GM19025 (cell line): ENCODE data around the gene AP4M1.

Source experiments
- ATAC-seq: cut with Tn5 transposase; IDR thresholded peaks from one replicate; pipeline ENCODE4 v1.9.1; 2021; ENCODE audit warnings: mild to moderate bottlenecking, low read depth, moderate library complexity; ENCODE audit not compliant: unreplicated experiment

AP4M1 gene

GRCh38 chr7:100101016-100101862, at the start of gene AP4M1, which contains the start of gene MCM7:
TSS of gene AP4M1 (plus strand) at chr7:100101643. CDS start at chr7:100101715, 72 bp downstream.
TSS of gene MCM7 (minus strand) at chr7:100101397. CDS start at chr7:100101294, 103 bp downstream.
- ATAC-seq, result peak; percentile 73

GRCh38 chr7:100053215-100053614, 48.2 kb upstream of the AP4M1 start:
- ATAC-seq, result no peak

DNA sequence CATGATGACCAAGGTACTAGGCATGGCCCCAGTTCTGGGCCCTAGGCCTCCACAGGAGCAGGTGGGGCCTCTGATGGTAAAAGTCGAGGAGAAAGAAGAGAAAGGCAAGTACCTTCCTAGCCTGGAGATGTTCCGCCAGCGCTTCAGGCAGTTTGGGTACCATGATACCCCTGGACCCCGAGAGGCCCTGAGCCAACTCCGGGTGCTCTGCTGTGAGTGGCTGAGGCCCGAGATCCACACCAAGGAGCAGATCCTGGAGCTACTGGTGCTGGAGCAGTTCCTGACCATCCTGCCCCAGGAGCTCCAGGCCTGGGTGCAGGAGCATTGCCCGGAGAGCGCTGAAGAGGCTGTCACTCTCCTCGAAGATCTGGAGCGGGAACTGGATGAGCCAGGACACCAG, 44.4 kb upstream of the AP4M1 start:
- ATAC-seq, result no peak

DNA sequence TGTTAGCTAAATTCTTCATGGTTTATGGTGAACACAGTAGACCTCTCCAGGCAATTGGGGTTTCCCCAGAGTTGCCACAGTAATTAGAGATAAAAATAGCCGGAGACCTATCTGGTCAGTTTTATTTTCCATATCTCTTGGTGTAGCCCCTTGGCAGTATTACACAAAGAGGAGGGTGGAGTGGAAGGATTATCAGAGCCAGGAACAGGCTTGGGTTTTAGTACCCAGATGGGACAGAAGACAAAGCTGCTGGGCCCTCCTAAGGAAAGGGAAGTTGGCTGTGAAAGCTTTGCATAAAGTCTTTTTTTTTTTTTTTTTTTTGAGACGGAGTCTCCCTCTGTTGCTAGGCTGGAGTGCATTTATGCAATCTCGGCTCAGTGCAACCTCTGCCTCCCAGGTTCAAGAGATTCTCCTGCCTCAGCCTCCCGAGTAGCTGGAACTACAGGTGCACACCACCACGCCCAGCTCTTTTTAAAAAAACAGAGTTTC, 42.1 kb upstream of the AP4M1 start:
- ATAC-seq, result no peak

- no peak for ATAC-seq
Measured at GRCh38 chr7:100061518-100062193, 39.8 kb upstream of the AP4M1 start.

DNA sequence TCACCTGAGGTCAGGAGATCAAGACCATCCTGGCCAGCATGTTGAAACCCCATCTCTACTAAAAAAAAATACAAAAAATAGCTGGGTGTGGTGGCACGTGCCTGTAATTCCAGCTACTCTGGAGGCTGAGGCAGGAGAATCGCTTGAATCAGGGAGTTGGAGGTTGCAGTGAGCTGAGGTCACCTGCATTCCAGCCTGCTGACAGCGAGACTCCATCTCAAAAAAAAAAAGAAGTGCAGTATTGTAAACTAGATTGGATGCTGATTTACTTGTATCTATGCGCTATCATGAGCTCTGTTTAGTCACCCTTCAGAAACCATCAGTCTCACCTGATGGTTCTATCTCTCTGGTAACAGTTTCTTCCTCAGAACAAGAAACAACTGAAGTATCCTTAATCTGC, 38.1 kb upstream of the AP4M1 start:
- ATAC-seq, result no peak

- ATAC-seq, result no peak
Measured at GRCh38 chr7:100064162-100064561, 37.3 kb upstream of the AP4M1 start.

DNA sequence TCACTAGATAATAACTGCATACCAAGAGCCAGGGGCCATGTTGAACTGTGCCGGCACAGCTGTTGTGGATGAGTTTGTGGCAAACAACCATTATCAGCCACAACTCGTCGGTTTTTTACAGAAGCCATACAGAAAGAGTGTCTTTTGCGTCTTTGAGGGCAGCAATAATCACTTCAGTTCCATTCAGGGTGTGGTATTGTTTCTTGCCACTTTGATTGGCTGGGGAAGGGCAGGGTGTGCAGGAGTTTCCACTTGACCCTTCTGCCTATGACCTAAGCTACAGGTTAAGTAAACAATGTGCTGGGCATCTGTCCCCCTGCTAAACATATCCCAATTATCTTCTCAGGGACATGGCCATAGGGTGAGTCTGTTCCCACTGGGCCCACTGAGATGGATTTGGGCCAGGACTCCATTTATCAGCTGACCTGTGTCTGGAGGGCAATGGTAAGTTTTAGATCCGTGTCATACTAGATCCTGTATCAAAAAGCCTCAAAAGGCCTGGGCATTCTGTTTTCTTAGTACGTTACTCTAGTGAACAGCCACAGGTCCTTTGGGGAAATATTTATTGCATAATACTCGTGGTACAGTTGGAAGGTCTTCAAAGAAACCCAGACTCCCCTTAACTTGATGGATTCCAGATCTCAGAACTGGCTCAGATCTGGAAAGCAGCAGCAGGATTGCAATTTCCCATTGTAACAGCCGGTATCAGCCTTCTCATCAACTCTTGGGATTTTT, 35.8 kb upstream of the AP4M1 start:
- no peak for ATAC-seq

DNA sequence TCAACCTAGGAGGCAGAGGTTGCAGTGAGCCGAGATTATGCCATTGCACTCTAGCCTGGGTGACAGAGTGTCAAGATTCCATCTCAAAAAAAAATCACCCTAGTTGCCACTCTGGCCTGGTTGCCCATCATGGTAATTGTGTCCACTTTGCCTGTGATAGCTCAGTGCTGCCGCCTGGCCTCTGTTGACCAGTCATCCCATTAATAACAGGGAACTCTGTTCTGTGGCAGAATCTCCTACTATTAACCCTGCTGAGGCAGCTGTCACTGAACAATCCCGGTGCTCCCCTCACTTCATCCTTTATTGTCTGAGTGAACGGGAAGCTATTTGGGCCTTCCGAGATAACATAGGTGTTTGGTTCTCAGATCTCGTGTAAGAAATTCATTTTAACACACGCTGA, 34.5 kb upstream of the AP4M1 start:
- ATAC-seq, result no peak

- no peak for ATAC-seq
Measured at GRCh38 chr7:100069991-100070390, 31.5 kb upstream of the AP4M1 start.

DNA sequence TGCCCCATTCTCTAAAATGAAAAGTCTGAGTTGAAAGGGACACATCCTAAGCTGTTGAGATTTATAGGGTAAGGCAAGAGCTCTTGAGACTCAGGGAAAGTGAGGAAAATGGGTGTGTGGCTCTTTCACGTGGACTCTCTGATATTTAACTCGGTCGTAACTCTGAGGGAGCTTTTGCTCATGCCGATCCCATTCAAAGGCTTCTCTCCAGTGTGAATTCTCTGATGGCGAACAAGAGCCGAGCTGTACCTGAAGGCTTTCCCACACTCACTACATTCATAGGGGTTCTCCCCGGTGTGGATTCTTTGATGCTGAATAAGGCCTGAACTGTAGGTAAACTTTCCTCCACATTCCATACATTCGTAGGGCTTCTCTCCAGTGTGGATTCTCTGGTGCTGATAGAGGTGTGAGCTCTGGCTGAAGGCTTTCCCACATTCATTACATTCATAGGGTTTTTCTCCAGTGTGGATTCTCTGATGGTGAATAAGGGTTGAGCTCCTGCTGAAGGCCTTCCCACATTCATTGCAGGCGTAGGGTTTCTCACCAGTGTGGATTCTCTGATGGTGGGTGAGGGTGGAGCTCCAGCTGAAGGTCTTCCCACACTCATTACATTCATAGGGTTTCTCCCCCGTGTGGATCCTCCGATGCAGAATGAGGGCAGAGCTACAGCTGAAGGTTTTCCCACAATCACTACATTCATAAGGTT, 30.3 kb upstream of the AP4M1 start:
- ATAC-seq, result no peak

DNA sequence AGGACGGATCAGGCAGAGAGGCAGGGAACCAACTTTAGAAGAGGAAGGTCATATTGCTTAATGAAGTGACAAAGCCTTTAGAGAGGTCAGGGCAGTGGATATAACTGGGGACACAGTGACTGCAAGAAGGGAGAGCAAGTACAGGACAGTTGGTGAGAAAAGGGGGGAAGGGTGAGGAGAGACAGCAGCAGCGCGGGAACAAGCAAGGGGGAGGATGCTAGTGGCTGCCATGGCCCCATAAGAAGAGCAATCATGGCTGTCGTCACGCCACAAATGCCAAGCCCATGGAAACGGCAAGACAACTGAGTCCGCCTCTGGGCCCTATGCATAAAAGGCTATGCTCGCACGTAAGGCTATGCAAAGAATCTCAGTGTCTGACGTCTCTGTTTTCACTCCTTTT, 29.0 kb upstream of the AP4M1 start:
- ATAC-seq, result no peak

DNA sequence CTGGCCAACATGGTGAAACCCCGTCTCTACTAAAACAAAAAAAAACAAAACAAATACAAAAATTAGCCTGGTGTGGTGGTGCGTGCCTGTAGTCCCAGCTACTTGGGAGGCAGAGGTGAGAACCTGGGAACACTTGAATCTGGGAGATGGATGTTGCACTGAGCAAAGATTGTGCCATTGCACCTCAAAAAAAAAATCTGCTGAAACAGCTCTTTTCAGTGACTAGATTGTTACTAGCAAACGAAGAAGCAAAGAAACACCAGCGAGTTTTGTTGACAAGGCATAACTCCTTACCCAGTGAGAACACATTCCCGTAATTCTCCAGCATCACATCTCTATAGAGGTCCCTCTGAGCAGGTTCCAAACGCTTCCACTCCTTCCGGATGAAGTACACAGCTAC, 26.6 kb upstream of the AP4M1 start:
- ATAC-seq, result no peak

GRCh38 chr7:100075418-100075817, 26.0 kb upstream of the AP4M1 start:
- ATAC-seq, result no peak

- ATAC-seq, result no peak
Measured at GRCh38 chr7:100077205-100077604, 24.2 kb upstream of the AP4M1 start.

DNA sequence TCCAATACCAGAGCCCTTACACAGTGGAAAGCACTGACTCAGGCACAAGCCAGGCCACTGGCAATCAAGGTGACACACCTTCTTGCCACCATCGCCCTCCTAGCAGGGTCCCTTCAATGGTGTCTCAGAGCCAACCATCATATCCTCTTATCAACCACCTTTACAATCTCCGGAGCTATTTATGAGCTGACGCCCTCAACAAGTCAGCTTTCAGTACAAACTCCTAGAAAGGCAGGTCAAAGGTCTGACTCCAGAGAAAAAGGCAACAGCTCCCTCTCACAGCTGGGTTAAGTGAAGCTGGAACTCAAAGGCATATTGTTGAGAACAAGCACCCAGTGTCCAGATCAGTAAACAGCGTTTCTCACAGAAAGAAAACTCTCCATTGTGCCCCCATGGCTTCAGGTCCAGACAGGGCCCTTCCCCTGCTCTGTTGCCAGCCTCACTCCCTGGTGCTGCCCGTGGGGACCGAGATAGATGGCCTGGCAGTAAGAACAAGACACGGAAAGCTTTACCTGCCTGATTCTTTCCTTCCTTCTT, 22.4 kb upstream of the AP4M1 start:
- ATAC-seq, result no peak

- no peak for ATAC-seq
Measured at GRCh38 chr7:100080907-100081534, 20.4 kb upstream of the AP4M1 start.

- ATAC-seq, result peak; percentile 77
Measured at GRCh38 chr7:100081535-100082102, 19.8 kb upstream of the AP4M1 start, which contains the start of gene ZNF3. TSS of gene ZNF3 (minus strand) at chr7:100081723. CDS start at chr7:100077357, 4,366 bp downstream.

DNA sequence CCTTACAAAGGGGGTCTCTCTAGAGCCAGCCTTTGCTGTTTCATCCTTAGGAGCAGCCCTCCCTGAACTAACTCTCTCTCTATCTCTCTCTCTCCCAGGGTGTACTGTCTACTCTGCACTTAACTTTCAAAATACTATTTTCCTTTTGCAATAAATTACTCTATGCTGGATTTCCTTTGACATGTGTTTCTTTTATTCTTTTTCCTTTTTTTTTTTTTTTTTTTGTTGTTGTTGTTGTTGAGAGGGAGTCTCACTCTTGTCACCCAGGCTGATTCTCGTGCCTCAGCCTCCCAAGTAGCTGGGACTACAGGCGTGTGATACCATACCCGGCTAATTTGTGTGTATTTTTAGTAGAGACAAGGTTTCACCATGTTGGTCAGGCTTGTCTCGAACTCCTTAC, 18.5 kb upstream of the AP4M1 start:
- no peak for ATAC-seq
